ENCODE measurements around the gene ST6GALNAC6. TPM values are rescaled to one million over a fixed set of nuclear protein-coding genes. Genes with fewer than 3 reads are reported as not detected.
A peak's percentile ranks its signal among the peaks of the same experiment; 100 is the strongest.

The ST6GALNAC6 gene
- polyA plus RNA-seq, 2 of the 4 experiments (the other 2 are of a cell fraction): 8.2 to 25.2 TPM

GRCh38 chr9:127918183-127919107 lies 19.0 kb upstream of the ST6GALNAC6 start:
- DNase-seq (ENCODE audit: low read depth in 1 of 2, low spot score in 1 of 2) (peak in 1 of 2 experiments; percentile 48), ATAC-seq (peak; percentile 4 to 19; a peak in 5 of 6 replicates), FAIRE-seq (no peak)
- peak overlapping the region; percentile 82 to 90 for H3K27ac ChIP-seq
- no peak overlapping the region for H3K4me3 ChIP-seq
- H3K9me3 ChIP-seq: no peaks in the 10 kb centered on the region
- TF ChIP-seq, protein P1, sequence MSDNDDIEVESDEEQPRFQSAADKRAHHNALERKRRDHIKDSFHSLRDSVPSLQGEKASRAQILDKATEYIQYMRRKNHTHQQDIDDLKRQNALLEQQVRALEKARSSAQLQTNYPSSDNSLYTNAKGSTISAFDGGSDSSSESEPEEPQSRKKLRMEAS (IDR thresholded peaks at IDR 0.05): 0 out of 2 replicates have a peak, but pooled peaks have one; percentile 23
- no peak for TF ChIP-seq ZSCAN20 (CRISPR knock-in tag; IDR thresholded peaks at IDR 0.05)
- no peak for TF ChIP-seq MYC (IDR thresholded peaks at IDR 0.05; ENCODE audit: borderline replicate concordance, low read length)
- no peak for TF ChIP-seq ZC3H11A (IDR thresholded peaks at IDR 0.05)
- no peak for TF ChIP-seq ZFP36 (IDR thresholded peaks at IDR 0.05; ENCODE audit: borderline replicate concordance, partially characterized antibody)
- peak; percentile 13; the same call in 1 of the 2 replicates for TF ChIP-seq HOXB13 (CRISPR knock-in tag; IDR thresholded peaks at IDR 0.05; ENCODE audit: low read depth)
- no peak for TF ChIP-seq EHF (CRISPR knock-in tag; IDR thresholded peaks at IDR 0.05)
- TF ChIP-seq GATA3 (IDR thresholded peaks at IDR 0.05; ENCODE audit: borderline replicate concordance): 0 out of 2 replicates have a peak, but pooled peaks have one; percentile 25
- TF ChIP-seq, protein P2, sequence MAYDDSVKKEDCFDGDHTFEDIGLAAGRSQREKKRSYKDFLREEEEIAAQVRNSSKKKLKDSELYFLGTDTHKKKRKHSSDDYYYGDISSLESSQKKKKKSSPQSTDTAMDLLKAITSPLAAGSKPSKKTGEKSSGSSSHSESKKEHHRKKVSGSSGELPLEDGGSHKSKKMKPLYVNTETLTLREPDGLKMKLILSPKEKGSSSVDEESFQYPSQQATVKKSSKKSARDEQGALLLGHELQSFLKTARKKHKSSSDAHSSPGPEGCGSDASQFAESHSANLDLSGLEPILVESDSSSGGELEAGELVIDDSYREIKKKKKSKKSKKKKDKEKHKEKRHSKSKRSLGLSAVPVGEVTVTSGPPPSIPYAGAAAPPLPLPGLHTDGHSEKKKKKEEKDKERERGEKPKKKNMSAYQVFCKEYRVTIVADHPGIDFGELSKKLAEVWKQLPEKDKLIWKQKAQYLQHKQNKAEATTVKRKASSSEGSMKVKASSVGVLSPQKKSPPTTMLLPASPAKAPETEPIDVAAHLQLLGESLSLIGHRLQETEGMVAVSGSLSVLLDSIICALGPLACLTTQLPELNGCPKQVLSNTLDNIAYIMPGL (CRISPR knock-in tag; IDR thresholded peaks at IDR 0.05; ENCODE audit: borderline replicate concordance): no peak
- no peak for TF ChIP-seq HOXA7 (CRISPR knock-in tag; IDR thresholded peaks at IDR 0.05)
- H3K4me2 ChIP-seq: peak overlapping the region; percentile 68
- ChIA-PET CTCF (interaction anchor here (0.8 to 7.0 kb wide), 11 partner anchors 9 to 415 kb away, joined by 3 to 83 read pairs (median 21); partner anchors contain the start of genes CDK9, PIP5KL1 and TOR2A), POLR2A (interaction anchor here (1.3 kb wide), 1 partner anchor 36 kb away, joined by 6 read pairs; no protein-coding TSS in a partner anchor)
- WGBS (ENCODE audit: missing lambda C conversion rate): 76% methylated on average over 8 of the region's 8 CpGs
- peaks cover 70% of the 10 kb centered on the region for H3K4me1 ChIP-seq

DNA sequence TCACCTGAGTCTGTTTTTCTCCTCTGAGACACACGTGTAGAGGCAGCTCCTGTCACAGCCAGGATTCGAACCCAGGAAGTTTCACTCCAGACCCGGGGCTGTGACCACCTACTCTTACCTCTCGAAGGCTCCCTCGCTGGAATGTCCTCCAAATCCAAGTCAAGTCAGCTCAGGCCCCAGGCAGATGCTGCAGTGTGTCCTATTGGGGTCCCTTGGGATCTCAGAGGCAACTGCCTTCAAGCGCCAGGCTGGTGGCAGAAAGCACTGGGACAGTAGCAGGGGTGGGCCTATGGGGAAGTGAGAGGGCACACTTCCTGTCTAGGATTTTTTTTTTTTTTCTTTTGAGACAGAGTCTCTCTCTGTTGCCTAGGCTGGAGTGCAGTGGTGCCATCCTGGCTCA lies 18.2 kb upstream of the ST6GALNAC6 start:
- Histone ChIP-seq H3K4me1 (peaks cover 74% of the 10 kb centered on the region), H3K9me3 (no peaks in the 10 kb centered on the region), H3K4me2 (peak overlapping the region; percentile 68), H3K27ac (peak overlapping the region; percentile 82 to 90), H3K4me3 (no peak overlapping the region; the same call in 2 of the 3 replicates)
- FAIRE-seq (no peak), ATAC-seq (no peak), DNase-seq (ENCODE audit: low read depth in 1 of 2, low spot score in 1 of 2) (no peak)
- ChIA-PET CTCF (interaction anchor here (0.9 to 2.9 kb wide), 7 partner anchors 19 to 414 kb away, joined by 3 to 16 read pairs (median 3); partner anchors contain the start of gene TOR2A), POLR2A (interaction anchor here (1.3 kb wide), 1 partner anchor 35 kb away, joined by 6 read pairs; no protein-coding TSS in a partner anchor)
- WGBS (ENCODE audit: missing lambda C conversion rate): 52% methylated on average over 6 of the region's 6 CpGs
- no peak for TF ChIP-seq TFCP2L1 (CRISPR knock-in tag; IDR thresholded peaks at IDR 0.05)
- TF ChIP-seq BCL3 (IDR thresholded peaks at IDR 0.05): no peak
- no peak for TF ChIP-seq KDM5A (IDR thresholded peaks at IDR 0.05)
- TF ChIP-seq POLR2AphosphoS2 (conservative IDR thresholded peaks at IDR 0.05; ENCODE audit: low read length): no peak
- TF ChIP-seq PHF8 (IDR thresholded peaks at IDR 0.05; ENCODE audit: borderline replicate concordance, low read depth): no peak
- TF ChIP-seq FOSB (CRISPR knock-in tag; IDR thresholded peaks at IDR 0.05): no peak
- no peak for TF ChIP-seq SREBF2 (IDR thresholded peaks at IDR 0.05)
- no peak for TF ChIP-seq HOXB13 (CRISPR knock-in tag; IDR thresholded peaks at IDR 0.05; ENCODE audit: low read depth)
- no peak for TF ChIP-seq CHD4 (IDR thresholded peaks at IDR 0.05; ENCODE audit: borderline replicate concordance)
